ENCODE data around the gene TAL1. TPM values are rescaled to one million over a fixed set of nuclear protein-coding genes. Genes with fewer than 3 reads are reported as not detected.

Gene TAL1
- total and polyA plus RNA-seq, 2 of the 13 experiments (the other 11 are each of a cell fraction or from before 2014, with no cell fraction given), result 0.05 TPM; not detected in 1

DNA sequence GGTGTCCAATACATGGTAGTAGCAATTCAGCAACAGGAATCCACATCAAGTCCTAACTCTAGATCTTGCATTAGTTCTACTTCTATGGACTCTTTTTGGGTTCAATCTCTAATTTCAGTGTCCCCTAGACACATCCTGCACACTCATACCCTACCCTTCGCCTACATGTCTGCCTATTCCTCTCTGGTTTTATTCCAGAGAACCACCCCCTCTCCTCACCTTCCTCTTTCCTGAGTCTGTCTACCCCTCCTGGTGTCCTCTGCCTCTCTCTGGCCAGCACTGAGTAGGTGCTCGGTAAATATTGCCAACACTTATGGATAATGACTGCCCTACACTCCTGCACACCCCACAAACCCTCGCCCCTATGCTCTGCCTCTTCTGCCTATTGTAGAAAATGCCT lies 9.5 kb downstream of the TAL1 start:
- no peak for FAIRE-seq
- Histone ChIP-seq H3K36me3 (replicated peaks in 1 of 2; ENCODE audit: control insufficient read depth in 1 of 2, insufficient read depth in 2 of 2, low read length in 2 of 2) (no peaks in the 10 kb centered on the region), H3K4me1 (ENCODE audit: insufficient read depth, low read length) (peaks cover 24% of the 10 kb centered on the region), H3K27me3 (ENCODE audit: control insufficient read depth in 1 of 2, insufficient read depth in 2 of 2, low read length in 2 of 2) (peaks cover 14 to 76% of the 10 kb centered on the region in 2 experiments), H2AFZ (ENCODE audit: low read length) (no peak overlapping the region), H3K4me2 (ENCODE audit: low read depth, low read length) (no peak overlapping the region), H3K79me2 (ENCODE audit: insufficient read depth, low read length) (no peaks in the 10 kb centered on the region), H3K4me3 (replicated peaks in 1 of 3; ENCODE audit: insufficient read depth in 1 of 3, low read depth in 2 of 3, low read length in 3 of 3) (no peak overlapping the region), H4K20me1 (ENCODE audit: insufficient read depth, low read length) (no peaks in the 10 kb centered on the region), H3K27ac (ENCODE audit: extremely low read length, insufficient read depth, low read length) (no peak overlapping the region), H3K9ac (ENCODE audit: insufficient read depth, low read depth, low read length) (no peak overlapping the region), H3K9me3 (ENCODE audit: low read length) (no peaks in the 10 kb centered on the region)
- POLR2A ChIA-PET, result no interaction called here
- no peak for ATAC-seq
- 26% methylated on average over 3 of the region's 3 CpGs for WGBS (ENCODE audit: low lambda C conversion rate)
- in situ Hi-C loops (cut with HindIII; ENCODE audit: extremely low pct_ligation_motif_present, low pct_unique_long_range_greater_than_20kb) (no loop called here), intact Hi-C loops (cut with micrococcal nuclease; ENCODE audit: unreplicated experiment) (loop anchor here (5.0 kb wide), 1 partner anchor 265 kb away; no protein-coding TSS in a partner anchor)
- DNase-seq (ENCODE audit: low spot score), result no peak
- no TSS peak for BruUV-seq (replicated peaks)
- CTCF ChIA-PET (ENCODE audit: low intra/inter-chr PET ratio, low total read pairs), result no interaction called here
- TF ChIP-seq ATF3 (CRISPR knock-in tag; IDR thresholded peaks at IDR 0.05), result no peak
- TF ChIP-seq ARID3A (IDR thresholded peaks at IDR 0.05; ENCODE audit: low read depth, low read length), result no peak
- TF ChIP-seq GATAD2A (CRISPR knock-in tag; IDR thresholded peaks at IDR 0.05), result no peak
- TF ChIP-seq ZNF547 (CRISPR knock-in tag; IDR thresholded peaks at IDR 0.05), result no peak
- TF ChIP-seq, protein P1, sequence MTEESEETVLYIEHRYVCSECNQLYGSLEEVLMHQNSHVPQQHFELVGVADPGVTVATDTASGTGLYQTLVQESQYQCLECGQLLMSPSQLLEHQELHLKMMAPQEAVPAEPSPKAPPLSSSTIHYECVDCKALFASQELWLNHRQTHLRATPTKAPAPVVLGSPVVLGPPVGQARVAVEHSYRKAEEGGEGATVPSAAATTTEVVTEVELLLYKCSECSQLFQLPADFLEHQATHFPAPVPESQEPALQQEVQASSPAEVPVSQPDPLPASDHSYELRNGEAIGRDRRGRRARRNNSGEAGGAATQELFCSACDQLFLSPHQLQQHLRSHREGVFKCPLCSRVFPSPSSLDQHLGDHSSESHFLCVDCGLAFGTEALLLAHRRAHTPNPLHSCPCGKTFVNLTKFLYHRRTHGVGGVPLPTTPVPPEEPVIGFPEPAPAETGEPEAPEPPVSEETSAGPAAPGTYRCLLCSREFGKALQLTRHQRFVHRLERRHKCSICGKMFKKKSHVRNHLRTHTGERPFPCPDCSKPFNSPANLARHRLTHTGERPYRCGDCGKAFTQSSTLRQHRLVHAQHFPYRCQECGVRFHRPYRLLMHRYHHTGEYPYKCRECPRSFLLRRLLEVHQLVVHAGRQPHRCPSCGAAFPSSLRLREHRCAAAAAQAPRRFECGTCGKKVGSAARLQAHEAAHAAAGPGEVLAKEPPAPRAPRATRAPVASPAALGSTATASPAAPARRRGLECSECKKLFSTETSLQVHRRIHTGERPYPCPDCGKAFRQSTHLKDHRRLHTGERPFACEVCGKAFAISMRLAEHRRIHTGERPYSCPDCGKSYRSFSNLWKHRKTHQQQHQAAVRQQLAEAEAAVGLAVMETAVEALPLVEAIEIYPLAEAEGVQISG (CRISPR knock-in tag; IDR thresholded peaks at IDR 0.05), result no peak
- no peak for TF ChIP-seq SALL1 (CRISPR knock-in tag; IDR thresholded peaks at IDR 0.05)
- no peak for TF ChIP-seq ZBTB40 (IDR thresholded peaks at IDR 0.05)
- TF ChIP-seq ZBTB40 (CRISPR knock-in tag; IDR thresholded peaks at IDR 0.05), result no peak
- TF ChIP-seq ZFP62 (CRISPR knock-in tag; IDR thresholded peaks at IDR 0.05), result no peak
- no peak for TF ChIP-seq POGZ (CRISPR knock-in tag; IDR thresholded peaks at IDR 0.05)
- TF ChIP-seq ZNF230 (CRISPR knock-in tag; IDR thresholded peaks at IDR 0.05), result no peak
